IPS-18c (cell line): ENCODE data around the gene TCEA2.
A peak's percentile ranks its signal among the peaks of the same experiment; 100 is the strongest.

Source experiments
- H3K4me3 ChIP-seq: 2 replicates; pipeline ENCODE4 v1.7.0; 2013; ENCODE audit warnings: low read depth, mild to moderate bottlenecking, low read length, moderate library complexity; ENCODE audit not compliant: insufficient read depth
- H3K9me3 ChIP-seq: one replicate; pipeline ENCODE4 v1.6.1; 2013; ENCODE audit warnings: mild to moderate bottlenecking, low read length, moderate library complexity; ENCODE audit not compliant: control insufficient read depth, insufficient read depth

TCEA2 gene

DNA sequence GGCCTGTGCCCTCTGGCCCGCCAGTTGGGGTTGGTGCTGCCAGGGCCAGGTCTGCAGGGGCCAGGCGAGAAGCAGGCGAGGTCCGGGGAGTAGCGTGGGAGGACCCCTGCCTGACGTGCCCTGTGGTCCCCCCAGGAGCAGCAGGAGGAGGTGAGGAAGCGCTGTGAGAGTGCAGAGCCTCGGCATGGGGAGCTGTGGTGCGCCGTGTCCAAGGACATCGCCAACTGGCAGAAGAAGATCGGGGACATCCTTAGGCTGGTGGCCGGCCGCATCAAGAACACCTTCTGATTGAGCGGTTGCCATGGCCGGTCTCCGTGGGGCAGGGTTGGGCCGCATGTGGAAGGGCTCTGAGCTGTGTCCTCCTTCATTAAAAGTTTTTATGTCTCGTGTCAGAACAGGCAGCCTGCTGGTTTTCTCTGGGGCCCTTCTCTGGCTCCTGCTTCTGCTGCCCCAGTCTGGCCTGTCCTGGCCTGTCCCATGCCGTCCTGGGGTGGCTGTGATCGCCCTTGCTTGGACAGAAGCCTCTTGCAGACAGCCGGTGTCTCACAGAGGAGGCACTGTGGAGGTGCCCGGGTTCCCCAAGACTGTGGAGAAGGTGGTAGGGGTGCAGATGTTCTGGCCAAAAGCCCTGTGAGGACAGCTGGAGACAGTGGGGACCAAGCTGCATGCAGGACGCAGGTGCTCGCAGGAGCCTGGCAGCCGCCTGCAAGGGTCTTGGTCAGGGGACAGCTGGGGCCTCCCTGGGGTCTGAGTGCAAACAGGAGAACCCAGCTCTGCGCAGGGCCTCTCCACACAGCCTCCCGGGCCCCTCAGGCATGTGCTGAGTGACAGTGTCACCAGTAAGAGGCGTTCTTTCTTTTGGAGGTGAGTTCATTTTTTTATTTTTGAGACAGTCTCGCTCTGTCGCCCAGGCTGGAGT lies 30.0 kb upstream of the TCEA2 start:
- H3K9me3 ChIP-seq = no peaks in the 10 kb centered on the region
- no peak overlapping the region for H3K4me3 ChIP-seq

DNA sequence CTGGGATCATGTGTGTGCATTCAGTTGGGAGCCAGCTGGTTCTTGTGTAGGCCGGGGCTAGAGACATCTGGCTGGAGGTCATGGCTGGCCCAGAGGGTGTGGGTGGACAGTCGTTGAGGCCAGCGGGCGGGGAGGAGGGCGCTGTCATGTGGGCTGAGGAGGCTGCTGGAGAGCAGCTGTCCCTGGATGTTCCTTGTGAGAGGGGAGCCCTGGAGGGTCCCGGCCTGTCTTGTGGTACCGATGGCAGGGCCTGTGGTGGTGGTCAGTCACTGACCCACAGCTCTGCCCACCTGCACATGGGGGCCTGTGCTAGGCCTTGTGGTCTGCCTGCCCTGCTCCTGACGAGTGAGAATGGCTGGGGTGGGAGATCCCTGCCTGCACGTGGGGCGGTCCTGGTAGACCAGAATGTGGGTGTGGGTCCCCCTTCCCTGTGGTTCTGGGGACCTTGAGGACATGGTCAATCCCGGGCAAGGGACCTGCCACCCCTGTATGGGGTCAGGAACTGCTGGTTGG lies 29.0 kb upstream of the TCEA2 start:
- no peaks in the 10 kb centered on the region for H3K9me3 ChIP-seq

DNA sequence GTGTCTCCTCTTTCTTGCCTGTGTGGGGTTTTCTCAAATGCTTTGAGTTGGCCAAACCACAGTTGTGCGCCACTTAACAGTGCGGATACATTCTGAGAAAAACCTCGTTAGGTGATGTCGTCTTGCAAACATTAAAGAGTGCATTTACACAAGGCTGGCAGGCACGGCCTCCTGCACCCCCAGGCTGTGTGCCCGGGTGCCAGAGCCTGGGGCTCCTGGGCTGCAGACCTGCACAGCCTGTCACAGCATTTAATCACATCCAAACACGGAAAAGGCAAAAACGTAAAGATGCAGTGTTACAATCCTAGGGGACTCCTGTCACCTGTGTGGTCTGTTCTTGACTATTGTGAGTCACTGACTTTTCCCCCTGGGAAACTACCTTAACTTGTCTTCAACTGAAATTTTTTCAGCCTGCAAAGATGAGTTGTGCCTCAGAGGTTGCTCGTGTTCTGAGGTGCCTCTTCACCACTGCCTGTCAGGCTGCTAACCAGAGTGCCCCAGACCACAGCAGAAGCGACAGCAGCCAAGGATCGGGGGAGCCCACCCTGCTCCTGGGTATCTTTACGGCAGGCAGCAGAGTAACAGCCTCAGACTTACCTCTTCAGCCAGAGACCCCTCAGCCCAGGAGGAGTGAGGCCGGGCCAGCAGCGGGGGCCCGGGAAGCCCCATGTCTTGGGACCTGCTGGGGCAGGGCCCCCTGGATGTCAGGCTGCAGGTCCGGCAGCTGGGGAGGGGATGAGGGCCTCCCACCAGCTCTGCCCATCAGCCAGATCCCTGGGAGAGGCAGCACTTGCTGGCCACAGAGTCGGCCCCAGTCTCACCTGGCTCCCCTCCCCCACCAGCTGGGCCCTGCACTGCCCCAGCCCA lies 27.7 kb upstream of the TCEA2 start:
- H3K4me3 ChIP-seq = no peak overlapping the region
- H3K9me3 ChIP-seq = no peaks in the 10 kb centered on the region

More for the DNA sequence above, 29.0 kb upstream of the TCEA2 start:
- no peak overlapping the region for H3K4me3 ChIP-seq

DNA sequence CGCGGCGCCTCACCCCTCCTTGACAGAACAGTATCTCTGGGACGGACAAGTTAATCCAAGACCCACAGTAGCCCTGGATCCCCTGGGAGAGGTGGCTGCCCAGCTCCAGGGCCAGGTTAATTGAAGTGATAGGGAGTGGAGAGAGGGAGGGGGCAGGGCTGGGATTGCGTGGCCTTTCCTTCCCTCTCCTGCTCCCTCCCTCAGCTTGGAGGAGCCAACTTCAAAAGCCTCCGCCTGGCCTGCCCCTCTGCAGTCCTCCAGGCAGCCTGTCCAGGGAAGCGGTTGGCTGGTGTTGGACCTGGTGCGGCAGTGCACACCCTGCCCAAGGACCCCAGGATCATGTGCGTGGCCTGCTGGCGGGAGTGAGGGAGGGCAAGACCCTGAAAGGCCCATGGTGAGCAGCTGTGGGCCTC lies 27.1 kb upstream of the TCEA2 start, which contains the start of gene C20orf204:
TSS of gene C20orf204 (plus strand) at position 250 of the 413 bp plus-strand sequence. CDS start at position 392, 142 bp downstream.
- H3K4me3 ChIP-seq = no peak within 1 kb of the TSS
- H3K9me3 ChIP-seq = no peaks in the 10 kb centered on the region

DNA sequence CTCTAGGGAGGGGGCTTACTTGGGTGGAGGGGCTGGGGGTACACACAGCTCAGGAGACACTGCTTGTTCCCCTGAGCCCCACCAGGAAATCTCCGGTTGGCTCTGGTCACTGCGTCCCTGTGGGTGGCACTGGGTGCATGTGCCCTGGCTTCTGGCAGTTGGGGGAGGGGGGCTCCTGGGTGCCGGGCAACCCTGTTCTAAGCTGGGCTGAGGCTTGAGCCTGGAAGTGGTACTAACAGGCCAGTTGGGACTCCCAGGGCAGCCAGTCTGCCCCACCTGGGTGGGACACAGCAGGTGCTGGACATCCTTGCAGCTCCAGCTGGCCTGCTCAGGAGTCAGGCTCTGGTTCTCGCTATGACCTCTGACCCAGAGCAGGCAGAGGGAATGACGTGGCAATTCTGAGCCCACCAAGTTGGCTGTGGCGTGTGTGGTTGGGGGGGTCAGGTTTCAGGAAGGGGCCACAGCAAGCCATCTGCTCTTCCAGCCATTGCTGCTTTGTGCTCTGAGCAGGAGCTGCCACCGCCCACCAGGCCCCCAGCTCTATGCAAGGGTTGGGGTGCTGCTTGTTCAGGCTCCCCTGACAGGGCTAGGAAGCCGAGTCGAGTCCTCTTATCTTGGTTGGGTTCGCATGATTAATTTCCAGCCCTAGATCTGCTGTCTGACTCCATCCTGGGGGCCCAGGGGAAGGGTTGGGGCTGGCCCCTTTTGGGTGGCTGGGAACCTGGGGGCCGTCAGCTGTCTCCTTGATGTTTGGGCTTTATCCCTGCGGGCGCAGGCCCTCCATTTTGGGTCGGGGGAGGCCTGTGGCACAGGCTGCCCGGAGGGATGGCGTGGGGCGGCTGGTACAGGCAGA lies 26.4 kb upstream of the TCEA2 start:
- Histone ChIP-seq H3K9me3 (no peaks in the 10 kb centered on the region), H3K4me3 (no peak overlapping the region)

DNA sequence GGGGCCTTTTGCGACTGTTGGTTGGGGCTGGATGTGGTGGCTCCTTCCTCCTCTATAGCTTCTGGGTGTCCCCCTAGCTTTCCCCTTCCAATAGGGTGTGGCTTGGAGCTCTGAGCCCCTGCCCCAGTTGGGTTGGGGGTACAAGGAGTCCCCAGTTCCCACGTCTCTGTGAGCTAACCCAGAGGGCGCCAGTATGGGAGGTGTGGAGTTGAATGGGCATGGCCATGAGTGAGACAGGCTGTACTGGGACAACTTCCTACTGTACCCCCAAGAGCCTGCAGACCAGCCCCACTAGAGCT lies 25.9 kb upstream of the TCEA2 start:
- Histone ChIP-seq H3K4me3 (no peak overlapping the region), H3K9me3 (no peaks in the 10 kb centered on the region)

DNA sequence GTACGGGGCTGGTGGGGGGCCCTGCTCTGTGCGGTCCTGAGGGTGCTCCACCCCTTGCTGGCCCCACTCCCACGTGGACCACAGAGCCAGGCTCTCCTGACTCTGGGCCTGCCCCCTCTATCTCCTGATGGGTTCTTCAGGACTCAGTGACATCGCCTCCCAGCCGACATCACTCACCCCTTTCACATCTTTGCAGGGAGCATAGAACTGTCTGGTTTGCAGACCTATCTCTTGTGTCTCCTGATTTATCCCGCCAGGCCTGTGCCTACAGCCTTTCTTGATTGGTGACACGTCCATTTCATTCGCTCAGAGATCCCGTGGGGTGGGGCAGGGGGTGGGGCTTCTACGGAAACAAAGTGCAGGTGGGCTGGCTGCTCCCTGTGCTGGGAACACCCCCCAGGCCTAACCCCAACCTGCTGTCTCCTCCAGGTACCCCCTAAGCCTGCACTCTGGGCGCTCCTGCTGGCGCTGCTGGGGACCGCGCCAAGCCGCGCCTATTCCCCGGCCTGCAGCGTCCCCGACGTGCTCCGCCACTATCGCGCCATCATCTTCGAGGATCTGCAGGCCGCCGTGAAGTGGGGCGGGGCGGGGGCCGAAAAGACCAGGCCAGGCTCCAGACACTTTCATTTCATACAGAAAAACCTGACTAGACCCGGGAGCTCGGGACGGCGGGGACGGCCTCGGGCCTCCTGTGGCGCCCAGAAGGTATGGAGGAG lies 25.3 kb upstream of the TCEA2 start:
- no peaks in the 10 kb centered on the region for H3K9me3 ChIP-seq
- peak overlapping the region; percentile 71 for H3K4me3 ChIP-seq

DNA sequence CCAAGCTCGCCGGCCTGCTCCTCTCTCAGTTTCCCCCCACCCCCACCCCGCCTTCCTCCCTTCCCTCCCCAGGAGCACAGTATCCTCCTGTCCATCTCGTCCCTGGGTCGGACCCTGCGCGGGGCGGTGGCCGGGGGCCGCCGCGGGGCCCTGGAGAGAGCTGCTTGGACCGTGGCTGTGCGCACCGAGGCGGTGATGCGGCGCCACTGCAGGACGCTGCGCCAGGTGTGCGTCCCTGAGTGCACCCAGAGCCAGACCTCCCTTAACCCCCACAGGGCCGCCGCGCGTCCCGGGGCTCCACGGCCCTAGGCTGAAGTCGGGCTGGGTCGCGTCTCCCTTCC lies 24.8 kb upstream of the TCEA2 start:
- Histone ChIP-seq H3K9me3 (no peaks in the 10 kb centered on the region), H3K4me3 (peak overlapping the region; percentile 71)

DNA sequence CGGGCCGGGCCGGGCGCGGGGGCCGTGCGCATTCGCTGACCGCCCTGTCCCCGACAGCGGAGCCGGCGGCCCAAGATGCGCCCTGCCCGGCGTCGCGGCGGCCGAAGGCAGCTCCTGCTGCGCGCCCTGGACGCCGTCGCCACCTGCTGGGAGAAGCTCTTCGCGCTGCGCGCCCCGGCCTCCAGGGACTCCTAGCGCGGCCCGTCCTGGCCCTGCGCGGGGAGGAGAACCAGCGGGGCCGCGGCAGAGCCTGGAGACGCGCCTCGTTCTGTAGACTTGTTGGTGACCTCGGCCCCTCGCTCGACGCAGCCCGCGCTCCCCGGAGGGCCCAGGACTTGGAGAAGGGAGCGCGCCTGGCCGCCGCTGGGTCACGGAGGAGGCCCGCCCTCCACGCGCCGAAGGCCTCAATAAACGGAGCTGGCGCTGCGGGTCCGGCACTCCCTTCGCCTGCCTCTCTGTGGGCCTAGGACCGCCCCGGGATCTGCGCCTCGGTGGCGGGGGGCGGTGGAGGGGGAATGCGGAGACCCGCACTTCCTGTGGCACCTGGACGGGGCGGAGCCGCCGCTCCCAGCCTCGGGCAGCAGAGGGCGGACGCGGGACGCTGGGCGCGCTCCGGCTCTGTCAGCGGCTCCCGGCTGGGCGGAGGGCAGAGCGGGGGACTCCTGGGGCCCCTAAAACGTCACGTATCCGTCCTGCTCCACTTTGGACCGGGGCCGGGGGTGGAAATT lies 24.3 kb upstream of the TCEA2 start:
- H3K4me3 ChIP-seq = peak overlapping the region; percentile 71
- H3K9me3 ChIP-seq = no peaks in the 10 kb centered on the region

DNA sequence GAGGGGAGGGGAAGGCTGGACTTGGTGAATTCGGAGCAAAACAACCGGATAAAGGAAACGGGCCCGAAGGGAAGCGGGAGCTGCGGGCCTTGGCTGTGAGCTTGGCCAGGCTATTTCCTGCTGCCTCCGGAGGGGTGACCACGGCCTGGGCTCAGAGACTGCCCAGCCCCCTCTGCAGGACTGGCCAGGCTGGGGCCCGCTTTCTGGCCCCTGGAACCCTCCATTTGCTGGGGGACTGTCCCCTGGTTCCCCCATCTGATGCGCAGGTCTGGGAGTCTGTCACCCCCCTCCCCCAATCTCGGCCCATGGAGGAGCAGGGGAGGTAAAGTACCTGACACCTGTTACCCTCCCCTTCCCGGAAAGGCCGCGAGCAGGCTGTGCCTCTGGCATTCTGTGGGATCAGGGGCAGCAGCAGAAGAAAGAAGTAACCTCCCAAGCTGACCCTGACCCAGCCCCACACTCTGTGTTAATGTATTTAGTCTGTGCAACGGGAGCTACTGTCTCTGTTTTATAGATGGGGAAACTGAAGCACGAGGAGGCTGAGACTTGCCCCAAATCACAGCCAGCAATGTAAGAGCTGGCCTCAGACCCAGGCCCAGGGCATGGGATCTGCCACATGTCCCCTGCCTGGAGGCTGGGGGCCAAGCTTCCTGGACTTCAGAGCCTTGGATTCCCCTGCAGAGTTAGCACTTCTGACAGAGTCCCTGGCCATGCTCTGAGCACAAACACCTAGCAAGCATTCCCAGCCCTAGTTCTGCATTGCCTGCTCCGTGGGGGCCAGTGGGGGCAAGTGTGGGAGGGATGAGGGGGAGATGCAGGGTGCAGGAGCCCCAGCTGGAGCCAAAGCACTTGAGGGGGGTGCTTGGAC lies 23.5 kb upstream of the TCEA2 start:
- H3K9me3 ChIP-seq = no peaks in the 10 kb centered on the region
- peak overlapping the region; percentile 71; the same call in 1 of the 2 replicates for H3K4me3 ChIP-seq

DNA sequence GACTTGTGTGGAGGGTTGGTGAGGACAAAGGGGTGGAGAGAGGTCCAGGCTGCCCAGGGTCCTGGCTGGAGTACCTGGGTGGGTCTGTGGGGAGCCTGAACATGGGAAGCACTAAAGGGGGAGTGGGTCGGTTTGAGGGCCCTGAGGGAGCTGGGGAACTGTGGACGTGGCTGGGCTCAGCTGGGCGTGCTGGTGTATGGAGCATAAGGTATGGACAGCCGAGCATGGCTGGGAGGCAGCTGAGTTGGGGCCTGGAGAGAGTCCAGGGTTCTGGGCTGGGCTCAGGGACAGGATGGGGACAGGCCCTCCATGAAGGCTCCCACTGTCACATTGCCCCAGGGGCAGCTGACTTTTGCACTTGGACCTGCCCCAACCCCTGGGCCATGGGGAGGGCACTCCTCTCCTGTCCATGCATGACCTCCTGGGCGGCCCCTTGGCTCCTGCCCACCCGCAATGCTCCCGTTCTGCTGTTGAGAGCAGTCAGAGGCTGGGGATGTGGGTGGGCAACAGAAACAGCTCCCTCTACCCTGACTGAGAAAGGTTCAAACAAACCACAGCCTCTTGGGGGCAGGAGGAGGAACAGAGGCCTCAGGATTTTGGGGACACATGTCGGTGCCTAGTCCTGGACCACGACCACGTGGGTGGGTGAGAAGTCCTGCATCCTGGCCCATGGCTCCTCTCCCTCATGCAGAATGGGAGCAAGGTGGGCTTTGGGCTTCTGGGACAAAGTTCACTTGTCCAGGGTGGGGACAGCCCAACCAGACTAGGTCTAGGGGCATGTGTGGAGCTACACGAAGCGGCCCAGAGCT lies 22.6 kb upstream of the TCEA2 start:
- Histone ChIP-seq H3K9me3 (no peaks in the 10 kb centered on the region), H3K4me3 (no peak overlapping the region)

DNA sequence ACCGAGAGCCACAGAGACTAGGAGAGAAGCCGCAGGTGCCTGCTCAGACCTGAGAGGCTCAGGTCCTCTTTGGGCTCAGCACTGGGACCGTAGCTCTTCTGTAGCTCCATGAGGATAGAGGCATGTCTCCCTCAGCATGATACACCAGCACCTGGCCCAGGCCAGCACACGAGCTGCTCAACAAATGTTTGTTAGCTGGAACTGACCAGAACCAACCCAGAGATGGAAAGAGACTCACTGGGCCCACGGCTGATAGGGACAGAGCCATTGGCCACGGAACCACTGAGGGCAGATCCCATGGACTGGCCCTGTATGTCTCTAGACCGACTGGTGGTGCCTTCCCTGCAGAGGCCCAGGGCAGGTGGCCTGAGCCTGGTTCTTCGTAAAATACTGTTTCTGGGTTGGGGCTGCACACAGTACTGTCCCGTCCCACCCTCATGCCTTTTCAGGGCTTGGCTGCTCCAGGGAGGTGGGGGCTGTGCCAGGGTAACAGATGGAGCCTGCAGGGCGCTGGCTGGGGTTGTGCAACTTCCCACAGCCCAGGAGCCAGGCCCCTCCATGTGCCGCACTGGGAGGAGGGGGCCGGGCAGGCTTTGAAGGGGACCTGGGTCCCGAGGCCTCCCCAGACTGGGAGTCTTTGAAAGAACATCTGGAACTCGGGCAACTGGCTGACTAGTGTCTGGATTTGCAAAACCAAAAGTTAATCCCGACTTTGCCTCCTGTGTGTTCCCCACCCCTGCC lies 21.8 kb upstream of the TCEA2 start:
- H3K9me3 ChIP-seq = no peaks in the 10 kb centered on the region
- no peak overlapping the region for H3K4me3 ChIP-seq

DNA sequence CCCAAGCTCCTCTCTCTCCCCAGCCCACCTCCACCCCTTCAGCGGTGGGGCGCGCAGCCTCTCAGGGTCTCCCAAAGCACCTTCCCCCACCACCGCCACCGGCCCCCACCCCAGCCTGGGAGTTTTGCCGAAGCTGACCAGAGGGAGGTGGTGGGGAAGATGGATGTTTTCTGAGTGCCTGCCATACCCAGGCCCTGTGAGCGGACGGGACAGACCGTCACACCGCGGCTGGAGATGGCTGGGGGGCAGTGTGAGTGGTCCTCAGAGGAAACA lies 21.3 kb upstream of the TCEA2 start:
- H3K9me3 ChIP-seq = no peaks in the 10 kb centered on the region
- H3K4me3 ChIP-seq = no peak overlapping the region

DNA sequence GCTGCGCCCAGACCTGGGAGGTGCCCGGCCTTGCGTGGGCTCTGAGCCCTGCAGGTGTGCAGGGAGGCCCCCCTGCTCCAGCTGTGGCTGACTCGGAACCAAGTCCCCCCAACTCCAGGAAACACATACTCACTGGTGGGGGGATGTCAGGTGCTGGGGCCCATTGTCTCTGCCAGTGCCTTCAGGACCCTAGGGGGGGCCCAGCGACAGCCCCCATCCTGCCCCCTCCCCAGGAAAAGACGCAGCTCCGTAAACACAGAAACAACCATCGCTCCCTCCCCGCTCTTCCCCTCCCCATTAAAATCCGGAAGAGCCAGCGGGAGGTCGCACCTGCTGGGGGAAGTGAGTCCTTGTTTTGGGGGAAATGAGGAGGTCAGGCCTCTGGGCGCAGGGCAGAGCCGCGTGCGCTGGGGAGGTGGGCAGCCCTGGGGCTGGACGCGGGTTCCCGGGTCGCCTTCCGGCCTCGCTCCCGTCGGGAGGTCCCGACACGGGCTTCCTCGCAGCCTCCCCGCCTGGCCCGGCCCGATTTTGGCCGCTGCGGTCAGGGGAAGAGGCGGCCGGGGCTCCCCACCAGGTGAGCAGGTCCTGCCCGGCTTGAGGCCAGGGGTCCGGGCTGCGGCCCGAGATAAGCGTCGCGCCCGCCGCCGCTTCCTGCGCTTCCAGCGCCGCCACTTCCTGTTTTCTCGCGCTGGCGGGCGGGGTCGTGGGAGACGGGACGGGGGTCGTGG lies 20.8 kb upstream of the TCEA2 start:
- Histone ChIP-seq H3K4me3 (peak overlapping the region; percentile 49), H3K9me3 (no peaks in the 10 kb centered on the region)
